Fibroblast of upper back skin (primary cell): ENCODE measurements around the gene AVPR1B.

ENCODE experiments used
- DNase-seq: peaks from one replicate; pipeline ENCODE4 v3.0.0-alpha.2; 2013

Gene AVPR1B, protein sequence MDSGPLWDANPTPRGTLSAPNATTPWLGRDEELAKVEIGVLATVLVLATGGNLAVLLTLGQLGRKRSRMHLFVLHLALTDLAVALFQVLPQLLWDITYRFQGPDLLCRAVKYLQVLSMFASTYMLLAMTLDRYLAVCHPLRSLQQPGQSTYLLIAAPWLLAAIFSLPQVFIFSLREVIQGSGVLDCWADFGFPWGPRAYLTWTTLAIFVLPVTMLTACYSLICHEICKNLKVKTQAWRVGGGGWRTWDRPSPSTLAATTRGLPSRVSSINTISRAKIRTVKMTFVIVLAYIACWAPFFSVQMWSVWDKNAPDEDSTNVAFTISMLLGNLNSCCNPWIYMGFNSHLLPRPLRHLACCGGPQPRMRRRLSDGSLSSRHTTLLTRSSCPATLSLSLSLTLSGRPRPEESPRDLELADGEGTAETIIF

DNA sequence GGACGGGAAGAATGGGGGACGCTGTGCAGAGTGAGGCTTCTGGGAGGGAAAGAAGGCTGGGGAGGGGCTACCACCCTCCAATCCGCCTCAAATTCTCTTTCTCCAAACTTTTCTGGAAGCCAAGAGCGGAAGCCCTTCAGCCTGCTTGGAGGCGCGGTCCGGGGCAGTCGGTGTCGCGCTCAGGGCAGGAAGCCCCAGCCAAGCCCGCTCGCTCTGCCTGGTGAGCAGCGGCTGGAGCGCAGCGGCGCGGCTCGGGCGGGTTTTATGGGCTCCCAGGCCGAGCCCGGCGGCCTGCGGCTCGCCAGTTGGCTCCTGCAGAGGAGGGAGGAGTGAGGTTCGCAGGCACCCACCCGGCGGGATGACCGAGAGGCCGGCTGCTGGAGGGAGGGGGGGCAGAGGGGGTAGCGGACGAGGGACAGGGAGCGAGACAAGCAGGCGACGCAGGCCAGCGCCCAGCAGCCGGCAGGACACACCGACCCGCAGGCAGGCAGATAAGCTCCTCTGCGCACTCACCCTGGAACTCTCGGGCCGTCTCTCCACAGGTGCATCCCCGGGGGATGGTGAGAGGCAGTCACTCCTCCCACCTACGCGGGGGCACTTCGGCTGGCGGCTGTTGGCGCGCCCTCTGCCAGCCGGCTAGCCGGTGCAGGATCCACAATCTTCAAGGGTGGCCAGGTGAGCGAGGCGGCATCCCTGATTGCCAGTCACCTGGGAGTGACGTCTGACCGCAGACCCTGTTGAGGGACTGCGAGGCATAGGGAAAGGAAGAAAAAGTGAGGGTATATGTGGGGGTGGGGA is at the start of gene AVPR1B:
AVPR1B (minus strand) TSS at position 238 of the 798 bp plus-strand sequence. CDS start 498 bp downstream, outside the sequence.
- peak; percentile 10 for DNase-seq

DNA sequence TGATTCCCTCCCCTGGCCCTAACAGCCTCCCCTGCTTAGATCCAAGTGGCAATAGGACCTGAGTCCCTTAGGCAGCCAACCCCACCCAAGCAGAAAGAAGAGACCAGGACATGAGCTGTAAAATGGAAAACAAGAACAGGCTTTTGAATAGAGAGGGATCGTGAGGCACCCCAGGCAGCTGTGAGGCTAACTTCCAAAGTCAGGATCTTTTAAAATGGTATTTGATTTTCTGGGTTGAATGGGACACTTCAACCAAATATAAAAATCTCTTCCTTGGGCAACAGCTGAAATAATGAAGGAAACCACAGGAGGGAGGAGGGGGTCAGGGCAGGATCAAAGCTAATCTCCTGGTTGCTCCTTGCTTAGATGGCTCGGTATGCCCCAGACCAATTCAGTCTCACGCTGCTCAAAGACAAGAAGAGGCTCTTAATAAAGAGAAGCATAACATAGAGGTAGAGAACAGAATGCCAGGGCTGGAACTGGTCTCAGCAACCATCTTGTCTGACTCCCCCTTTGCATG is 28.6 kb upstream of the AVPR1B start:
- no peak for DNase-seq

DNA sequence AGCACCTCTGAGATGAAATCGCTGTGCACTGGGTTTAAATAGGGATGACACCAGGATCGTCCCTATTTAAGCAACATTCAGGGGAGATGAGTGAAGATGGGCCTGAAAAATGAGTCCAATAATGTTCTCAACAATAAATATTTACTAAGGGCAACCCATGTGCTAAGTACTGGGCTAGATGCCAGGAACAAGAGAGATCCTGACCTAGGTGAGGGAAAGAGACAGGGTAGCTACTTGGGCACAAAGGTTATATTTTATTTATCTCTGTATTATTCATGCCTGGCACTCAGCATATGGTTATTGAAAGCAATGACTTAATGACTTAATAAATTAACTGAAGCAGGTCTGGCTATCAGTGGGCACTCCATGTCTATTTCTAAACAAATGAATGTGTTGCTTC is 27.4 kb upstream of the AVPR1B start:
- no peak for DNase-seq

DNA sequence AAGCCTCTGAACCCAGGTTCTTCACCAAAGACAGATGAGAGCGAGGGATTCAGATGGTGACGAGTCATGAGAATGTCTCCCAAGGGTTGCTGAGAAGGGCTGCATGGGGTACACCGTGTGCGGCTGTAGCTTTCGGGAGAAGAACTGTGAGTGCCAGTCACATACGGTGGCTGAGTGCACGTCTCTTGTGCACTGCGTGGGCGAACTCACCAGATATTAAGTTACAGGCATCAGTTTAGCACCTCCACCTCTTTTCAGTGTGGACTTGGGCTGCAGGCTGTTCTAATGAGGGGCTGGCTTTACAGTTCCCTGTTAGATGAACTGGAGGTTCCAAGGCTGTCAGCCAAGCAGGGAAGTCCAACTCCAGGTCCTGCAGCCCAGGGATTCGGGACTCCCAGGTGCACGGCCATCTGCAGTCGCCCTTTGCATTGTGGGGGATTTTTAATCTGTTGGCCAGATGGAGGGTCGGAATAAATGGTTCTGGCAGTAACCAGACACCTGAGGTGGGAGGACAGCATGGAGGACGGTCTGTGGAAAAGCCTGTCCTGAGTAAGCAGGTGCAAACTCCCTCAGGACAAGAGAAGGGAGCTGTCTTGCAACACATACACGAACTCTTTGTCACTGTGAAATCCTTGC is 26.5 kb upstream of the AVPR1B start:
- DNase-seq: no peak

DNA sequence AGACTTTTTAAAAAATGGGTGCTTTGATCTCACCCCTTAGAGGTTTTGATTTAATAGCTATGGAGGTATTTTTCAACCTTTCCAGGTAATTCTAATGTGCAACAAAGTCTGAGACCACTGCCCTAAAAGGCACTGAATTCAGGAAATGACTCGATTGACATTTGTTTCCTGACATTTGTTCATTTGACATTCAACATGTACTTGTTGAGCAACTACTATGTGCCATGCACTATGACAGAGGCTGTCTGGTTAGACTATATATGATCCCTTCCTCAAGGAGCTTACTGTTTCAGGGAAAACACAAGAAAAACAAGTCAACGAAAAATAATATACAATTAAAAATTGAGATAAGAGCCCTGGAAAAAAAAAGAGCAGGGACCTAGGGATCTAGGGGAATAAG is 25.6 kb upstream of the AVPR1B start:
- no peak for DNase-seq

DNA sequence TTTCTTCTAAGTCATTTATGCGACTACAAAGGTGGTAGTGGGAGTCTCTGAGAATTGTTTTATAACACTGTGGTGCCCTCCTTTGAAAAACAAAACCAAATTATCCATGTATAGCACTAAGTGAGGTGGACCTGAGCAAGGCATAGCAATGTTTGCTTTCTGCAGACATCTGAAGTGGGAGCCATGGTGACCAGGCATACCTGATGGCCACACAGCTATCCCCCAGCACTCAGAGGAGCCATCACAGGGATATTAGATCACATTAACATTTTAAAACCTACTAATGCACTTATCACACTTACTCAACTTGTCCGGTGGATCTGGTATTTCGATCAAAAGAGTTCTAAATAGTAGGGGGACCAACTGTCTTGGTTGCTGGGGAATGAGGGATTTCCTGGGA is 24.8 kb upstream of the AVPR1B start:
- no peak for DNase-seq

DNA sequence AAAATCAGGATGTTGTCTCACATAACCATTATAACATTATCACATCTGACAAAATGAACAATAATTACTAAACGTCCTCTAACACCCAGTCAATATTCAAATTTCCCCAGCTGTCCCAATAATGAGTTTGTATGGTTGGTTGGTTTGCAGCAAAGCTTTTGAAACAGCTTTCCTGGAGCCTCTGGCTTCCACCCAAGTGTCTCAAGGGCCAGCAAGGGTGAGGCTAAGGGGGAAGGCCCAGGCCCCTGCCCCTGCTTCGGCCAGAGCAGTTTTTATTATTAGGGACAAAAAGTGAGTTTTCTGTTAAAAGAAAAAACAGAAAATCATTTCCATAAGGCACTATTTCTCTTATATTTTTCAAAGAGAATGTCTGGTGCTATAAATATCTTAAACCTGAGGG is 19.1 kb upstream of the AVPR1B start:
- DNase-seq: no peak

DNA sequence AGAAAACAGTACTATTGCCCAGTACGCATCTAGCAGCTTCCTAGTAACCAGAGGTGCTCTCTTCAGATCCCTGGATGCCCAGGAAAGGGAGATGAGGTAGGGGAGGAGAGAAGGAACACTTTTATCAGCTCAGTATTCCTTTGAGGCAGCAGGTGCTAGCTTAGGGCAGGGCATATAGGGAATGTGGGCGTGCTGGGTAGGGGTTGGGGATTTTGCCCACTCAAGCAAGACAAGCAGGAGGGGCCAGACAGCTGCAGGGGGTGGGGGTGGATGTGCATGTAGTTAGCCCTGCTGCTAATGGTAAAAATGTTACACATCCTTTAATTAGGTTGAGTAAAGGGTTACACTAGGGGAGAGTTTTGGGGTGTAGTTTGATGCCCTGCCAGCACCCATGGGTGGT is 18.1 kb upstream of the AVPR1B start:
- DNase-seq: no peak

DNA sequence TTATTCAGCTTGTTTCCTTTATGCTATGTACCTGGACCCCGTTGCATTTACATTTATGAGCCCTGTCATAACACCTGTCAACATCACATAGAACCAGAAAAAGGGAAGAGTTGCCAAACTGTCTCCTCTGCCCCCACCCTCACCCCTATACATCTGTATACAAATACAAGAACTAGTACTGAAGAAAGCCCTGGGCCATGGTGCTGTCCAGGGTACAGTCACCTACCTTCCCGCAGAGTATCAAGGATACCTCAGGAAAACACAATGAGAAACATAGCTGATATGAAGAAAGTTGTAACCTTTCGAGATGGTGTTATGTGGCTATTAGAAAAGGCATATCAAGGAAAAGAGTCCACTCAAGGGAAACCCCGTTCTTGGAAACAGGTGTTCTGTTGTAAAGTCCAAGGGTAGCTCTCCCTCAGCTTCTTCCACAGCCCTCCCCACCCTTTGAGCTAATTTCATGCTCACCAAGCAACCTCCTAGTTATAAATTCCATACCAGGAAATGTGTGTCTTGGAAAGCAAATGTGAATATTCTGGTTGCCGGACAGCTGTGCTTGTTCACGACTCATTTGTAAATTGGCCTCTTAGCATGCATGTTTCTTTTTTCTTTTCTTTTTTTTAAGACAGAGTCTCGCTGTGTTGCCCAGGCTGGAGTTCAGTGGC is 16.7 kb upstream of the AVPR1B start:
- DNase-seq: no peak

DNA sequence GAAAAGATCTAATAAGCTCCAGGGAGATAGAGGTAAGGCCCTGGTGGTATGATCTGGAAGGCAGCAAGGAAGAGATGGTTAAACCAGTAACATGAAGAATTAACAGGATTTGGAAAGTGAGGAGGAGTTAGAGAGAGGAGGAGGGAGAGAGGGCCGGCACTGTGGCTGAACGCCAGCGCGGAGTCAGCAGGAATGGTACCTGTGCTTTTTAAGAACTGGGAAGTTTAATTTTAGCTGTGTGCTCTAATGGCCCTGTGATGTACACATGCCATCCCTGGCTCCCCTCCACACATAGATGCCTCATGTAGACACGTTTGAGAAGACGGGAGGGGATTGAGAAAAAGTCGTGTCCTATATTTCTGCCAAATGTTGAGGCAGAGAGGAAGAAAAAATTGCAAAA is 13.8 kb upstream of the AVPR1B start:
- DNase-seq: no peak

DNA sequence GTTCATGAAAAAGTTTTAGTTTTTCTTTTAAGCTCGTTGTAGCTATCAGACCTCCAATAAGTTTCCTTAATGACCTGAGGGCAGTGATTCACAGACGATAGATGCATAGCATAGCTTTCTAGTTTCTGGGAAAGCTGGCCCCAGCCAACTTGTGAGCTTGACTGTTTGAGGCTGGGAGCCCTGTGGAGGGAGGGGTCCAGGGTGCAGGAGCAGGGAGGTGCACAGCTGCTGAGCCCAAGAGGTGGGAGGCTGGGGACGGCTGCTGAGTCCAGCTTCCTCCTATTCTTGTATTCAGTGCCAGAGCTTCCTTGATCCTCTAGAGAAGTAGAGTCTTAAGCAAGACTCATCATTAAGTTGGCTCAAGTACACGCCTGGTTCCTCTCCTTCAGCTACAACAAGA is 11.0 kb upstream of the AVPR1B start:
- no peak for DNase-seq

DNA sequence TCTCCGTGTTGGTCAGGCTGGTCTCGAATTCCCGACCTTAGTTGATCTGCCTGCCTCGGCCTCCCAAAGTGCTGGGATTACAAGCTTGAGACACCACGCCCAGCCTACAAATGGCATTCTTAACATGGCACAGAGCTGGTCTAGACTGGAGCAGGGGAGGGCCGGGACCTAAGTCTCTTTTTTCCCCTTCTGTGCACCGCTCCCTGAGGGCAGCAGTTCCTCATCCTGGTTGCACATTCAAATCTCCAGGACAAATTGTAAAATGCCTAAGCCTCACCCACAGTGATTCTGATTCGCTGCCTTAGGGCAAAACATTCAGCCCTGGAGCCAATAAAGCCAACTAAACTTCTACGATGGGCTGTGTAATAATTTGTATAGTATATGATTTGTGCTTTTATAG is 10.1 kb upstream of the AVPR1B start:
- no peak for DNase-seq

DNA sequence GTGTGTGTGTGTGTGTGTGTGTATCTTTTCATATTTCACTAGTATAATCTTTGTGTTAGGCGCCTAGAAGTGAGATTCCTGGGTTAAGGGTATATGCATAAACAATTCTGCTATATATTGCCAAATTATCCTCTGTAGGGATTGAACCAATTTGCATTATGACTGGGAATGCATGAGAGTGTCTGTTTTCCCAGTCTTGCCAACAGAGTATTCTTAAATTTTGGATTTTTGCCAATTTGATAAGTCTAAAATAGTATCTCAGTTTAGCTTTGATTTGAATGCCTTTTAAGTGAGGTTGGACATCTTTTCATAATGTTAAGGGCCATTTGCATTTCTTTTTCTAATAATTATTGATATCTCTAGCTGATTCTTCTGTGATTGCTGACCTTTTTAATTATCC is 8.2 kb upstream of the AVPR1B start:
- DNase-seq: no peak

DNA sequence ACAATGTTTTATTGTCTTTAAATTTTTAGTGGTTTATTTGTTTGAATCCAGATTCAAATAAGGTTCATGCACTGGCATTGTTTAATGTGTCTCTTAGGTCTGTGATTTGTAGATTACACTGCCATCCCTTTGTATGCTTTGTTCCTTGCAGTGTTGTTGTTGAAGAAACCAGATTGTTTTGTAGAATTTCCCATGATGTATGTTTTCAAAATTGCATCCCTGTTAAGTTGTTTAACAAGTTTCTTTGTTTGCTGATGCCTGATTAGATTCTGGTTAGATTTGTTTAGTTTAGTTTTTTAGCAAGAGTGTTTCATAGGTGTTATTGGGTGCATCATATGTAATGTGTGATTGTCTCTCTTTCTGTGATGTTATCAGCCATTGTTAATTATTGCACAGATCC is 5.5 kb upstream of the AVPR1B start:
- DNase-seq: no peak

DNA sequence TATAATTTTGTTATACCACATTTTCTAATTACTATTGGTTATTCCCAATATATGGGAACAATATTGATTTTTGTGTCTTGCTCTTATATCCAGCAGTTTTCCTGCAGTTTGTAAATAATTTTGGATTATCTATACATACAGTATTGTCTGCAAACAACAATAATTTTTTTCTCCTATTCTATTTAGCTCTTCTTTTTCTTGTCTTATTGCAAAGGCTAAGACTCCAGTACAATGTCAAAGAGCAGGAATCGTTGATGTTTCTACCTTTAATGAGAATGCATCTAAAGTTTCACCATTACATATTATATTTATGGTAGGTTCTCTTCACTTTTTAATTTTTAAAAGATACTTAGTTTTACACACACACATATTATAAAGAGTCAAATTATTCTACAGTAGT is 4.1 kb upstream of the AVPR1B start:
- no peak for DNase-seq

DNA sequence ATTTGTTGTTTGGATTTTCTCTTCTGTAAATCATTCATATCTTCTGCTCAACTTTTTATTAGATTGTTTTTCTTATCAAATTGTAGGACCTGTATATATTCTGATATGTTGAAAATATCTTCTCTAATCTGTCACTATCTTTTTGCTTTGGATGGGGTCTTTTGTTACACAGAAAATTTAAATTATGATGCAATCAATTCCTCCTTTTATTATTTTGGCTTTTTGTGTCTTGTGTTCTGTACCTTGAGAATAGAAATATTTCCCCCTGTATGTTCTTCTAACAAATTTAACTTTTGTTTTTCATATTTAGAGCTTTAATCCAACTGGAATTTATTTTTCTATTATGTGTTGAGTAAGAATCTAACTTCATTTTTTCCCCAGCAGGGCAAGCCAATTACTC is 3.2 kb upstream of the AVPR1B start:
- no peak for DNase-seq

DNA sequence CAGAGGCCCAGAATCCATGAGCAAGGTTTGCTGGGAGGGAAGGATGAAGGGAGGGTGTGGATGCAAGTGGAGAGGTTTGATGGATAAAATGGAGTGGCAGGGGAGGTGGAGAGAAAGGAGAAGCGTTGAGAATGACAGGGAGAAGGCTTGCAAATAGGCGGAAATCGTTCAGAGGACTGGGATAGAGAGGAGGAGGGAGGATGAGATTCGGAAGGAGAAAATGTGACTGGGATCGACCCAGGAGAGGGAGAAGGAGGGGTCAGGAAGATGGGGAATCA is 376 bp downstream of the AVPR1B start:
- DNase-seq: no peak

DNA sequence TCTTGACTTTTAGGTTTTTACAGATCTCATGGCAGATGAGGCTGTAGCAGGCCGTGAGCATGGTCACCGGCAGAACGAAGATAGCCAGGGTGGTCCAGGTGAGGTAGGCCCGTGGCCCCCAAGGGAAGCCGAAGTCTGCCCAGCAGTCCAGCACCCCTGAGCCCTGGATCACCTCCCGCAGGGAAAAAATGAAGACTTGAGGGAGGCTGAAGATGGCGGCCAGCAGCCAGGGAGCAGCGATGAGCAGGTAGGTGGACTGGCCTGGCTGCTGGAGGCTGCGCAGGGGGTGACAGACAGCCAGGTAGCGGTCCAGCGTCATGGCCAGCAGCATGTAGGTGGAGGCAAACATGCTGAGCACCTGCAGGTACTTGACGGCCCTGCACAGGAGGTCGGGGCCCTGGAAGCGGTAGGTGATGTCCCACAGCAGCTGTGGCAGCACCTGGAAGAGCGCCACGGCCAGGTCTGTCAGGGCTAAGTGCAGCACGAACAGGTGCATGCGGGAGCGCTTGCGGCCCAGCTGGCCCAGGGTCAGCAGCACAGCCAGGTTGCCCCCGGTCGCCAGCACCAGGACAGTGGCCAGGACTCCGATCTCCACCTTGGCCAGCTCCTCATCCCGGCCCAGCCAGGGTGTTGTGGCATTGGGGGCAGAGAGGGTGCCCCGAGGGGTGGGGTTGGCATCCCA is 856 bp downstream of the AVPR1B start:
- no peak for DNase-seq

DNA sequence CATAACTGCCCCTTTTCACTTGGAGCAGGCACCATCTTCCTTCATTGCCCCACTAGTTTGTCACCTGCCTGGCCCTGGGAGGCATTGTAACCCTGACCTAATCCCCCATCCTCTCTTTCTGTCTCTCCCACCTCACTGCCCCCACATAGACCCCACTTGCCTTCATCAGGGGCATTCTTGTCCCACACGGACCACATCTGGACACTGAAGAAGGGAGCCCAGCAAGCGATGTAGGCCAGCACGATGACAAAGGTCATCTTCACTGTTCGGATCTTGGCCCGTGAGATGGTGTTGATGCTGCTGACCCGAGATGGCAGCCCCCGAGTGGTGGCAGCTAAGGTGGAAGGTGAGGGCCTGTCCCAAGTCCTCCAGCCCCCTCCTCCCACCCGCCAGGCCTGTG is 1.4 kb downstream of the AVPR1B start:
- DNase-seq: no peak

DNA sequence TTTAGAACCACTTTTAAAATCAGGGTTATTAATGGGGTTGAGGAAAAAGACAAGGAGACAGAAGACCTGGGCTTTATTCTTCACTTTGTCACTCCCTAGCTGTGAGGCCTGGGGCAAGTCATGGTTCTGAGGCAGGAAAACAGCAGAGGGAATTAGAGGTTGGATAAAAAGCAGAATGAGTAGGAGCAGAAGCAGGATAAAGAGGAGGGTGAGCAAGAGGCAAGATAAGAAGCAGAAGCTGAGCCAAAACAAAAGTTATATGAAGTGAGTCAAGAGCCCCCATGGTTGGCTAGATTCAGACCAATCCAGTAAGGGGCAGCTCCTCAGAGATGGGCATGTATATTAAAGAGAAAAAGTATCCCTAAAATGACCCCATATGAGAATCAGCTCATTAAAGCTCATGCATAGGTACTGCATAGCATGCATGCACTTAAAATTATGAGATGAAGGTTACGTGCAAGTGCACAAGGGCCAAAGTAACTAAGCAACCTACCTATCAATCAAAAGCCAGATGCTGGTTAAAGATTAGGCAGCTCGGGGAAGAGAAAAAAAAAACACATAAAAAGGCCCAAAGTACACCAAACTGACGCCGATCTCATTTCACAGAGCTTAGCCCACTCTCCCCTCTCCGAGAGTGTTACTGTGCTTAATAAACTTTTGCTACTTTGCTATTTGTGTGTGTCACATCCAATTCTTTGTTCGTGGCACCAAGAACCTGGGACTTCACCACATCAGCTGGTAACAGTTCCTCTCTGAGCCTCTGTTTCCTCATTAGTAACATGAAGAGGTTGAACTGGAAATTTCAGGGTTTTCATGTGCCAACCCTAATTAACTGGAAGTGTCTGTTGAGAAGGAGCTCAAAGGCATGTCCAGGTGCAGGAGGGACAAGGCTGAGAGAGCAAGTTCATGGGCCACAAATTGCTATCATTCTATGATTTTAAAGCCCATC is 2.2 kb downstream of the AVPR1B start:
- DNase-seq: no peak

DNA sequence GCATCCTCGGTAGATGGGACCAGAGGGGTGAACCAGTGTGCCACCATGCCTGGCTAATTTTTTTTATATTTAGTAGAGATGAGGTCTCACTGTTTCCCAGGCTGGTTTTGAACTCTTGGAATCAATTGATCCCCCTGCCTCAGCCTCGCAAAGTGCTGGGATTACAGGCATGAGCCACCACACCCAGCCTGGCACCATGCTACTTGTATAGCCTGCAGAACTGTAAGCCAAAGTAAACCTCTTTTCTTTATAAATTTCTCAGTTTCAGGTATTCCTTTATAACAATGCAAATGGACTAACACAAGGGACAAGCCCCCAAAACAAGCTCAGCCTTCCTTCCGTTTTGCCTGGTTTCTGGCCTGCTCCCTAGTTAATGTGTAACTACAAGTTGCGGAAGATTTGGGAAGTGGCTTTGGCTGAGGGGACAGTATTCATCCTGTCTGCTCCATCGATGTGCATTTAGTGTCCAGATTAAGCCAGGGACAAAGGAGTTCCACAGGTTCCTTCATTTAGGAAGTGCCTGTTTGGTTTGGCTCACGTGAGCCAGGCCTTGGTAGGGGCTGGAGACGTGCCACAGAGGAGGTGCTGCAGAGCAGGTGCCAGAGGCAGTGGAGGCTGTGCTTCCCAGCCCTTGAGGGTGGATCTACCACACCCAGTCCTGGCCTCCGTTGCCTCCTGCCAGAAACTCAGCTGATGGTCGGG is 4.4 kb downstream of the AVPR1B start:
- DNase-seq: no peak
